ENCODE results near the gene ZBTB7B. TPM values are rescaled to one million over a fixed set of nuclear protein-coding genes. Genes with fewer than 3 reads are reported as not detected.
A peak's percentile ranks its signal among the peaks of the same experiment; 100 is the strongest.
"Not testable (repeated sequence)": the region's sequence is repeated elsewhere in the genome, so short reads cannot be mapped to it uniquely, and the experiment has no call there.

ZBTB7B gene
- total and polyA plus RNA-seq, 2 donors (not counting 1 experiment from before 2014, with no cell fraction given) = 55.7 to 67.3 TPM

GRCh38 chr1:154975409-154976059 is 27.1 kb upstream of the ZBTB7B start:
- H3K4me3 ChIP-seq (ENCODE audit: control extremely low read depth in 1 of 5, extremely low read depth in 1 of 5, insufficient read depth in 1 of 5, low read depth in 2 of 5, low read length in 4 of 5) = peak overlapping the region; percentile 71 to 99 (median 90)
- peaks cover 61% of the 10 kb centered on the region for H3K79me2 ChIP-seq (ENCODE audit: control insufficient read depth, insufficient read depth, low read length)
- DNase-seq (peak; percentile 77), ATAC-seq (ENCODE audit: low read depth) (peak; percentile 2)
- 0% methylated on average over 2 of the region's 24 CpGs for WGBS (ENCODE audit: insufficient coverage)
- POLR2A ChIA-PET = interaction anchor here (1.2 to 3.8 kb wide), 6 partner anchors 14 to 40 kb away, joined by 3 to 32 read pairs (median 17); partner anchors contain the start of genes PBXIP1, PYGO2 and ZBTB7B
- no peak overlapping the region for H3K4me3 Mint-ChIP-seq
- H3K4me1 ChIP-seq (ENCODE audit: control insufficient read depth in 2 of 2, insufficient read depth in 2 of 2, low read length in 2 of 2) = peaks cover 22 to 40% of the 10 kb centered on the region in 2 donors
- peak overlapping the region; percentile 90 to 94 for H3K27ac ChIP-seq (ENCODE audit: low read length in 2 of 2)
- no peak overlapping the region for H3K27ac Mint-ChIP-seq
- H3K36me3 ChIP-seq (replicated peaks in 1 of 2; ENCODE audit: control extremely low read depth in 1 of 2, control insufficient read depth in 1 of 2, extremely low read depth in 1 of 2, insufficient read depth in 2 of 2, low read length in 1 of 2) = peaks cover 4 to 5% of the 10 kb centered on the region in 2 experiments
- CTCF ChIA-PET = interaction anchor here (0.7 to 8.7 kb wide), 8 partner anchors 12 to 101 kb away, joined by 3 to 110 read pairs (median 4); partner anchors contain the start of genes PBXIP1, PMVK and PYGO2
- peak overlapping the region; percentile 82 for H2AFZ ChIP-seq (ENCODE audit: insufficient read depth, low read depth, low read length, poor library complexity, severe bottlenecking)
- no peaks in the 10 kb centered on the region for H3K27me3 Mint-ChIP-seq
- H3K9ac ChIP-seq (ENCODE audit: low read length) = peak overlapping the region; percentile 86
- peak overlapping the region; percentile 86 for H3K4me2 ChIP-seq (replicated peaks; ENCODE audit: low read depth, low read length, poor library complexity, severe bottlenecking)
- TF ChIP-seq EZH2 (IDR thresholded peaks at IDR 0.05; ENCODE audit: borderline replicate concordance, insufficient read depth, low read depth, low read length, poor library complexity, severe bottlenecking) = no peak
- TF ChIP-seq, protein P1, sequence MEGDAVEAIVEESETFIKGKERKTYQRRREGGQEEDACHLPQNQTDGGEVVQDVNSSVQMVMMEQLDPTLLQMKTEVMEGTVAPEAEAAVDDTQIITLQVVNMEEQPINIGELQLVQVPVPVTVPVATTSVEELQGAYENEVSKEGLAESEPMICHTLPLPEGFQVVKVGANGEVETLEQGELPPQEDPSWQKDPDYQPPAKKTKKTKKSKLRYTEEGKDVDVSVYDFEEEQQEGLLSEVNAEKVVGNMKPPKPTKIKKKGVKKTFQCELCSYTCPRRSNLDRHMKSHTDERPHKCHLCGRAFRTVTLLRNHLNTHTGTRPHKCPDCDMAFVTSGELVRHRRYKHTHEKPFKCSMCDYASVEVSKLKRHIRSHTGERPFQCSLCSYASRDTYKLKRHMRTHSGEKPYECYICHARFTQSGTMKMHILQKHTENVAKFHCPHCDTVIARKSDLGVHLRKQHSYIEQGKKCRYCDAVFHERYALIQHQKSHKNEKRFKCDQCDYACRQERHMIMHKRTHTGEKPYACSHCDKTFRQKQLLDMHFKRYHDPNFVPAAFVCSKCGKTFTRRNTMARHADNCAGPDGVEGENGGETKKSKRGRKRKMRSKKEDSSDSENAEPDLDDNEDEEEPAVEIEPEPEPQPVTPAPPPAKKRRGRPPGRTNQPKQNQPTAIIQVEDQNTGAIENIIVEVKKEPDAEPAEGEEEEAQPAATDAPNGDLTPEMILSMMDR (IDR thresholded peaks at IDR 0.05) = no peak
- no peaks in the 10 kb centered on the region for H3K9me3 Mint-ChIP-seq (ENCODE audit: insufficient read depth)
- H3K27me3 ChIP-seq (replicated peaks in 1 of 4; ENCODE audit: control extremely low read depth in 1 of 4, control insufficient read depth in 3 of 4, insufficient read depth in 4 of 4, low read length in 3 of 4) = no peaks in the 10 kb centered on the region
- no peaks in the 10 kb centered on the region for H3K9me3 ChIP-seq (ENCODE audit: control extremely low read depth in 1 of 3, control insufficient read depth in 2 of 3, insufficient read depth in 1 of 3, low read length in 2 of 3)
- H4K20me1 ChIP-seq (ENCODE audit: control insufficient read depth, insufficient read depth, low read length, poor library complexity, severe bottlenecking) = peaks cover 25% of the 10 kb centered on the region
- H3K4me1 Mint-ChIP-seq = peaks cover 24% of the 10 kb centered on the region
- intact Hi-C loops (cut with micrococcal nuclease) = loop anchor here (1.0 kb wide), 2 partner anchors 8 to 24 kb away; partner anchors contain the start of gene FLAD1

DNA sequence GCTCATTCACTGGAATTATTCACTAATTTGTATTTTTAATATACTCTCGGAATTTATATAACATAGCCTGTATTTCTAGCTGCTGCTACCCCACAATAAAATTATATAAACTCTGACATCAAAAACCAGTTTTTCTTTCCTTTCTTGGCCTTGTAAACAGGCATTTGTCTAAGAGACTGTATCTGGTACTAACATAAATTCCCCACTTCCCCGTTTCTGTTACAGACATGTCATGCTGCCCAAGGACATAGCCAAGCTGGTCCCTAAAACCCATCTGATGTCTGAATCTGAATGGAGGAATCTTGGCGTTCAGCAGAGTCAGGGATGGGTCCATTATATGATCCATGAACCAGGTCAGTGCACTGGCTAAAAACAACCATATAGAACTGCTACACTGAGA is 24.8 kb upstream of the ZBTB7B start:
- H3K9me3 ChIP-seq (ENCODE audit: control extremely low read depth in 1 of 3, control insufficient read depth in 2 of 3, insufficient read depth in 1 of 3, low read length in 2 of 3); H3K4me3 ChIP-seq (ENCODE audit: control extremely low read depth in 1 of 5, extremely low read depth in 1 of 5, insufficient read depth in 1 of 5, low read depth in 2 of 5, low read length in 4 of 5); H2AFZ ChIP-seq (ENCODE audit: insufficient read depth, low read depth, low read length, poor library complexity, severe bottlenecking); H3K27me3 Mint-ChIP-seq; DNase-seq; H3K4me2 ChIP-seq (replicated peaks; ENCODE audit: low read depth, low read length, poor library complexity, severe bottlenecking); H3K4me1 Mint-ChIP-seq; ATAC-seq (ENCODE audit: low read depth); intact Hi-C loops (cut with micrococcal nuclease); H3K27me3 ChIP-seq (replicated peaks in 1 of 4; ENCODE audit: control extremely low read depth in 1 of 4, control insufficient read depth in 3 of 4, insufficient read depth in 4 of 4, low read length in 3 of 4); H4K20me1 ChIP-seq (ENCODE audit: control insufficient read depth, insufficient read depth, low read length, poor library complexity, severe bottlenecking); H3K4me3 Mint-ChIP-seq; H3K9ac ChIP-seq (ENCODE audit: low read length); H3K36me3 ChIP-seq (replicated peaks in 1 of 2; ENCODE audit: control extremely low read depth in 1 of 2, control insufficient read depth in 1 of 2, extremely low read depth in 1 of 2, insufficient read depth in 2 of 2, low read length in 1 of 2); H3K9me3 Mint-ChIP-seq (ENCODE audit: insufficient read depth): not testable (repeated sequence)
- POLR2A ChIA-PET = interaction anchor here (1.1 kb wide), 1 partner anchor 39 kb away, joined by 3 read pairs; no protein-coding TSS in a partner anchor
- peak overlapping the region; percentile 32 for H3K27ac Mint-ChIP-seq
- H3K79me2 ChIP-seq (ENCODE audit: control insufficient read depth, insufficient read depth, low read length) = peaks cover 52% of the 10 kb centered on the region
- CTCF ChIA-PET = interaction anchor here (1.0 to 8.7 kb wide), 5 partner anchors 16 to 107 kb away, joined by 4 to 110 read pairs (median 7); partner anchors contain the start of gene LENEP
- H3K4me1 ChIP-seq (ENCODE audit: control insufficient read depth in 2 of 2, insufficient read depth in 2 of 2, low read length in 2 of 2) = peaks cover 18 to 29% of the 10 kb centered on the region in 2 donors
- peak overlapping the region in 1 of 2 donors; percentile 4 for H3K27ac ChIP-seq (ENCODE audit: low read length in 2 of 2)
- WGBS (ENCODE audit: insufficient coverage) = no CpG with 5 or more reads among the region's 3 CpGs
